GM18507 (cell line): Measurements from ENCODE around the gene C1QTNF6.

ENCODE experiments used
- DNase-seq: peaks from one replicate; pipeline ENCODE4 v3.0.0; 2011; ENCODE audit warnings: low read depth; ENCODE audit not compliant: insufficient read length; ENCODE audit errors: extremely low spot score
- FAIRE-seq: peaks from 2 replicates; lab custom pipeline; 2011; peaks lifted over from hg19 to GRCh38; lab: Jason Lieb, UNC

The C1QTNF6 gene

DNA sequence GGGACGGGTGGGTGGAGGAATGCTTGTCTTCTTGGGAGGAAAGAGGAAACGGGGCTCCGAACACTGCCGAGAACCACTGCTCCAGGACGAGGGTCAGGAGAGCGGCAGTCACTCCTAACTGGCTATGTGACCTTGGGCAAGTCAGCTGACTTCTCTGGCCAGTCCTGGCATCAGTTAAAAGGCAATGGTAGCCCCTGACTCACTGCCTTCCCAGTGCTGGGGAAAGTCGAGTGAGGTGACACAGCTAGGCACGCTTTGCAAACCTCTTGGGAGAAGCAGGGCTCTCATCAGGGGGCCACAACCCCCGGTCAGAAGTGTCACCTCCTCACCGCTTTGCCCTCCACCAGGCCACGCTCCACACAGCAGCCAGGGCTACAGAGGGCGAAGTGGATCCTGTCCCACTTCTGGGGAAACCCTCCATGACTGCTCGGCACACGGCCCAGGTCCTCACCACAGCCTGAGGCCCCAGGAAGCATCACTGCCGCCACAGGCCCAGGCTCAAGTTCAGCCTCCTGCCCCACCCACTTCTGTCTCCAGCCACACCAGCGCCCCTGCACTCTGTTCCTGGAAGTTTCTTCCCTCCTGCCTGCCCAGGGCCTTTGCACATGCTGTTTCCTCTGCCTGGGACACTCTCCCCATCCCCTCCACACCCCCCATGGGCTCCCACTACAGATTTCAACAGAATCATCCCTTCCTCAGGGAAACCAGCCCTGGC, 54.6 kb downstream of the C1QTNF6 start:
- DNase-seq (no peak), FAIRE-seq (no peak)

DNA sequence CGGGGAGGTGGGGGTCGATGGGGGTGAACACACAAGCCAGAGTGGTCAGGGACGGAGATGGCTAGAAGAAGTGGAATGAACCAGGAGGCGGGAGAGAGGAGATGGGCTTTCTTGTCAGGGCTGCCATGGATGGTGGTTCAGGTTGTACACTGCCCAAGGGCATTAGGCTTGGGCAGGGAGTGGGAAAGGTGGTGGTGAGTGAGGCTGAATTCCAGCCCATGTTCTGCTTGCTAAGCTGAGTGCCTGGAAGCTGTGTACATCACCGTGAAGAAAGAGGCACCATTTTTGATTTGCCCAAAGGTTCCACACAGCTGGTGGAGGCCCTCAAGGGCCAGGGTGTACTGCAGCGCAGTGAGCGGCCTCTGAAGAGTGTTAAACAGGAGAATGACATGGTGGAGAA, 55.3 kb downstream of the C1QTNF6 start:
- FAIRE-seq = no peak

More for the DNA sequence above, 55.3 kb downstream of the C1QTNF6 start:
- DNase-seq = no peak
